AG04449 (cell line): ENCODE measurements around the gene DYRK1A.

ENCODE experiments used
- CTCF ChIA-PET: fragments of 350-600 bp; formaldehyde crosslinking; extraction: SDS; loops from one replicate; lab custom pipeline; 2021; ENCODE audit warnings: antibody characterized with exemption; lab: Yijun Ruan, JAX
- POLR2A ChIA-PET: fragments of 400-600, 350-600 bp; formaldehyde crosslinking; extraction: SDS; loops from one replicate; lab custom pipeline; 2020; ENCODE audit warnings: antibody characterized with exemption, inconsistent platforms; lab: Yijun Ruan, JAX
- DNase-seq: peaks from one replicate; pipeline ENCODE4 v3.0.0-alpha.2; 2010; ENCODE audit warnings: low read depth, low spot score
- H3K4me3 ChIP-seq: 2 replicates; pipeline ENCODE4 v1.5.1; 2011; ENCODE audit warnings: low read depth, mild to moderate bottlenecking, control low read depth, low read length
- TF ChIP-seq, protein P1 (sequence below): IDR thresholded peaks from one replicate; pipeline ENCODE4 v1.5.1; 2011; ENCODE audit warnings: mild to moderate bottlenecking, moderate library complexity, low read length, control low read depth, inconsistent platforms; ENCODE audit not compliant: insufficient read depth; ENCODE audit errors: missing control alignments

DYRK1A gene

DNA sequence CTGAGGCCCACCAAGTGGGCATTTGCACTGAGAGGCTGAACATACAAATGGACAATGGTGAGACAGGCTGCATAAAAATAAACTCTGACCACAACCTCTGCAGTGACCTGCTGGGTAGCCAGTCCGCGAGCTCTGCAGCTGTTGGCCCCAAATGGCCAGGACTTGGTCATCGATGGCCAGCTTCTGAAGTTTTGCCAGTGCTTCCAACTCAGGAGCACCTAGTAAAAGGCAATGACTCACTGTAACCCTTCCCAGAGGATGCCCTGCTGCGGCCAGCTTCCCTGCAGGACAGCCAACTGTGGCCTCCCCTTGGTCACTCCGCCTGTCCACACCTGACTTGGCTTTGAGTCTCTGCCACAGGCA is 185.4 kb downstream of the DYRK1A start:
- POLR2A ChIA-PET: no interaction called here
- CTCF ChIA-PET: interaction anchor here (0.9 kb wide), 1 partner anchor 8 kb away, joined by 3 read pairs; no protein-coding TSS in a partner anchor
- no peak overlapping the region for H3K4me3 ChIP-seq
- no peak for DNase-seq
- TF ChIP-seq, protein P1, sequence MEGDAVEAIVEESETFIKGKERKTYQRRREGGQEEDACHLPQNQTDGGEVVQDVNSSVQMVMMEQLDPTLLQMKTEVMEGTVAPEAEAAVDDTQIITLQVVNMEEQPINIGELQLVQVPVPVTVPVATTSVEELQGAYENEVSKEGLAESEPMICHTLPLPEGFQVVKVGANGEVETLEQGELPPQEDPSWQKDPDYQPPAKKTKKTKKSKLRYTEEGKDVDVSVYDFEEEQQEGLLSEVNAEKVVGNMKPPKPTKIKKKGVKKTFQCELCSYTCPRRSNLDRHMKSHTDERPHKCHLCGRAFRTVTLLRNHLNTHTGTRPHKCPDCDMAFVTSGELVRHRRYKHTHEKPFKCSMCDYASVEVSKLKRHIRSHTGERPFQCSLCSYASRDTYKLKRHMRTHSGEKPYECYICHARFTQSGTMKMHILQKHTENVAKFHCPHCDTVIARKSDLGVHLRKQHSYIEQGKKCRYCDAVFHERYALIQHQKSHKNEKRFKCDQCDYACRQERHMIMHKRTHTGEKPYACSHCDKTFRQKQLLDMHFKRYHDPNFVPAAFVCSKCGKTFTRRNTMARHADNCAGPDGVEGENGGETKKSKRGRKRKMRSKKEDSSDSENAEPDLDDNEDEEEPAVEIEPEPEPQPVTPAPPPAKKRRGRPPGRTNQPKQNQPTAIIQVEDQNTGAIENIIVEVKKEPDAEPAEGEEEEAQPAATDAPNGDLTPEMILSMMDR: no peak

DNA sequence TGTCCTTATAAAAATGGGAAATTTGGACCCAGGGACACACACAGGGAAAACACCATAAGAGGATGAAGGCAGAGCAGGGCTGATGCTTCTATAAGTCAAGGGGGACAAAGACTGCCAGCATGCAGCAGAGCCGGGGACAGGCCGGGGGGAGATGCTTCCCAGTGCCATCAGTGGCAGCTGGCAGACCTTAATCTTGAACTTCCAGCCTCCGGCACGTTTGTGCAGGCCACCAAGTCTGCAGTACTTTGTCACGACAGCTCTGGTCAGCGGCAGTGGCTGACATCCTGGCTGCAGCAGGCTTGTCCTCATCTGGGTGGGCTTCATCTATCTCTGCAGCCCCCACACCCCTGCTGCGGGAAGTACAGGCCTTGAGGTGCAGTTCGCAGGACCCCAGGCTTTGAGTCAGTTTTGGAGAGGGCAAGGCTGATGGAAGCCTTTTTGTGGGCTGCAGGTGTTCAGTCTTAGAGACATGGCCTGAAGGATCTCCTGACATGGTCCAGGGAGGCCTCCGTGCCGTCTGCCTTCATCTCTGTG is 186.0 kb downstream of the DYRK1A start:
- CTCF ChIA-PET: no interaction called here

DNA sequence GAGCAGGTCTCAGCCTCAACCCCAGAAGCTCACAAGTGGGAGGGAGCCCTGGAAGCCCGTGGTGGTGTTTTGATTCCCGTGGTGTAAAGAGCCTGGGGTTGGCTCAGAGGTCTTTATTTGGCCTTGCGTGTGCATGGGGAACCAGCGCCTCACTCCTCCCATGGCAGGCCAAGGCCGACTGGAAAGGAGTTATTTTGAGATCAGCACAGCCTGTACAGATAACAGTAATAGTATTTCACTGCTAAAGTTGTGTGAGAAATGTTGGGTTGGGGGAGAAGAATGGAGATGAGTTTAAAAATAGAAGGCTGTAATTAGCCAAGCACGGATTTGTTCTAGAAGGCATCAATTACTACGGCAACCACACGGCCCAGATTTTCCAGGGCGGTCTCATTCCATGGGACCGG is 186.5 kb downstream of the DYRK1A start:
- ChIA-PET CTCF (no interaction called here), POLR2A (no interaction called here)
- H3K4me3 ChIP-seq: no peak overlapping the region
- TF ChIP-seq, protein P1: no peak
- DNase-seq: no peak

More for the DNA sequence above, 186.0 kb downstream of the DYRK1A start:
- no peak for DNase-seq
- TF ChIP-seq, protein P1: no peak
- POLR2A ChIA-PET: no interaction called here
- no peak overlapping the region for H3K4me3 ChIP-seq

DNA sequence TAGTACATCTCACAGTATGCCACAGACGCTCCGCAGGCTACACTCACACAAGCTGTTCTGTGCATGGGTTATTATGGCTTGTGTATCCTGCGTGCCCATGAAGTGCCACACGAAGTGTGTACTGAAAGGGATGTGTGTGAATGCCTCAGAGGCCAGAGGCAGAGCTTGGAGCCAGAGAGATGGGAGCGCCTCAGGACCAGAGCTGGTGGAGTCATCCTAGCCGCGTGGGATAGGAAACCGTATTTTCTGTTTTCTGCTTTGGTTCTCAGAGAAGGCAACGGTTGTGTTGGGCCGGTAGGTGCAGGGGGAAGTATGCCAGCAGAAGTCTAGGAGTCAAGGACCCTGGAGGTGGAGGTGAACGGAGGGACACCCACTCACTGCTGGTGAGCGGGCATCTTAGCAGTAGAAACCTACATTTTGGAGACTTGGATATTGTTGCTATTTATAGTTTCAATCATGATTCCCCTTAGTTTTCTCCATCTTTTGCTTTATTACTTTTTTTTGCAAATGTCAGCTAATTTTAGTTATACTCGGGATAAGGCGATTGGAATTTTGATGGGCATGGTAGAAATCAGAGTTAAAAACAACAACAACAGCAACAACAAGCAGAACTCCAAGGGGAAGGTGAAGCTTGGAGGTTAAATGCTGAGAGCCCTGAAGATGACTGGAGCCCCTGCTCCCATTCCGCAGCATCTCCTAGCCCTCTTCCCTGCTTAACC is 188.2 kb downstream of the DYRK1A start:
- TF ChIP-seq, protein P1: no peak
- no peak overlapping the region for H3K4me3 ChIP-seq
- CTCF ChIA-PET: interaction anchor here (1.7 kb wide), 1 partner anchor 9 kb away, joined by 8 read pairs; no protein-coding TSS in a partner anchor
- DNase-seq: no peak
- POLR2A ChIA-PET: no interaction called here

DNA sequence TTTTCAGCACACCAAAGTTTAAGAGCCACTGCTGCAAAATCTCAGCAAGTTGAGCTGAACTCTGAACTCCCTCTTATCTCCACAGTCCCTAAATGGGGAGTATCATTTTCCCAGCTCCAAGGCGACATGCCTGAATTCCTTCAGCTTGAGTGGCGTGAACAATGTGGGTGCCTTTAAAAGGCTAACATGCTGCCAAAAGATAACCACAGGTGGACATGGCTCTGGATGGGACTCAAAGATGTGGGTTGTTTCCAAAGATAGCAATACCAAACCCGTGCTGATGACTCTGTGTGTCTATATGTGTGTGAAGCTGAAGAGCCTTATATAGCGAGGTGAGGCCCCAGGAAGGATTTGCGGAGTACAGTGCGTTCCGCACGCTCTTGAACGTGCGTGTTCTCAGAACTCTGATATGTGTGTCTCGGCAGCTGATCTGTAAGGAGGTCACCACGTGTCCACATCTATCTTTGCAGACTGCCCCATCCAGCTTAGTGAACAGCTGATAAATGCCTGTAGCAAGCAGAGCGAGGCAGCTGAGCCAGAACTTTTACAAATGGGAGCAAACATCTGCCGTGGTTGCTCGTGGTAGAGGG is 189.2 kb downstream of the DYRK1A start:
- H3K4me3 ChIP-seq: no peak overlapping the region
- POLR2A ChIA-PET: no interaction called here
- DNase-seq: no peak
- TF ChIP-seq, protein P1: no peak
- CTCF ChIA-PET: interaction anchor here (1.7 kb wide), 1 partner anchor 8 kb away, joined by 8 read pairs; no protein-coding TSS in a partner anchor

DNA sequence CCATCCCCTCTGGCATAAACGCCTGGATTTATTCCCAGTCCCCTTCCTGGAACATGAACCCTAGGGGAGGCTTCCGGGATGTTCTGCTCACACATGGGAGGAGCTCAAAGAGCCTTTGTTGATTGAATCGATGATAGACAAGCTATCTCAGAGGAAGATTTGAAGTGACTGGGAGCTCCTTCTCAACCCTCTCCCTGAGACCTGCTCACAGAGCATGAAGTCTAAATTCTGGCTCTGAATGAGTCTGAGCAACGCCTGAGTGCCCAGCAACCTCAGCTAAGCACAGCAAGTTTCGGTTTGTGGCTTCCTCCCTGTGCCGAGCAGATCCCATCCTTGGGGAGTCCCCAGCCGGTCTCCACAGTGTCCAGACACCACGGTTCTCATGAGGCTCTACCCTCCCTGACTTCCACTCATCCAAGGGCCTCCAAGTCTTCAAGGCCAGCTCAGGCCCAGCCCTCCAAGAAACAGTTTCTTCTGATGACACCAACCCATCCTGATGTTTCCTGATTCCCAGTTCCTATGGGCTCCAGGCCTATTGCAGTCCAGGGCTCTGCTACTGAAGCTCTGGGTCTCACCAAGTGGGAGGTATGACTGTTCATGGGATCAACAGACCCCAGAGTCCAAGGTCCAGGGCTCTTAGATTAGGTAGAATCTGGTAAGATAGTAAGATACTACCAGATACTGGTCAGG is 190.8 kb downstream of the DYRK1A start:
- no peak for DNase-seq
- CTCF ChIA-PET: no interaction called here
- TF ChIP-seq, protein P1: no peak
- H3K4me3 ChIP-seq: no peak overlapping the region
- POLR2A ChIA-PET: no interaction called here
